Measurements from ENCODE around the gene LACTBL1.

GRCh38 chr1:22918644-22919043 is 54.0 kb downstream of the LACTBL1 start:
- TF ChIP-seq GATA3 (IDR thresholded peaks at IDR 0.05; ENCODE audit: low read depth, low read length) (no peak), GATA2 (IDR thresholded peaks at IDR 0.05; ENCODE audit: low read depth, low read length) (no peak)
